Esophagus squamous epithelium (tissue), 4 donors: ENCODE measurements around the gene FLCN.

ENCODE experiments used
- POLR2A ChIP-seq, 4 donors: fragments of 450-650 bp; IDR thresholded peaks; one replicate each; pipeline ENCODE4 v1.6.1; 2017; ENCODE audit warnings: antibody characterized with exemption in 4 of 4, mild to moderate bottlenecking in 4 of 4, moderate library complexity in 3 of 4
- TF ChIP-seq, protein P1 (sequence below), 6 experiments: fragments of 450-650 bp in 4 of 6; fragments of 200-600 bp in 2 of 6; sonication (generic) in 2 of 6; IDR thresholded peaks; one replicate each; pipeline ENCODE4 v1.5.1; 2016 to 2019; ENCODE audit warnings: antibody characterized with exemption in 6 of 6, mild to moderate bottlenecking in 4 of 6, moderate library complexity in 4 of 6

DNA sequence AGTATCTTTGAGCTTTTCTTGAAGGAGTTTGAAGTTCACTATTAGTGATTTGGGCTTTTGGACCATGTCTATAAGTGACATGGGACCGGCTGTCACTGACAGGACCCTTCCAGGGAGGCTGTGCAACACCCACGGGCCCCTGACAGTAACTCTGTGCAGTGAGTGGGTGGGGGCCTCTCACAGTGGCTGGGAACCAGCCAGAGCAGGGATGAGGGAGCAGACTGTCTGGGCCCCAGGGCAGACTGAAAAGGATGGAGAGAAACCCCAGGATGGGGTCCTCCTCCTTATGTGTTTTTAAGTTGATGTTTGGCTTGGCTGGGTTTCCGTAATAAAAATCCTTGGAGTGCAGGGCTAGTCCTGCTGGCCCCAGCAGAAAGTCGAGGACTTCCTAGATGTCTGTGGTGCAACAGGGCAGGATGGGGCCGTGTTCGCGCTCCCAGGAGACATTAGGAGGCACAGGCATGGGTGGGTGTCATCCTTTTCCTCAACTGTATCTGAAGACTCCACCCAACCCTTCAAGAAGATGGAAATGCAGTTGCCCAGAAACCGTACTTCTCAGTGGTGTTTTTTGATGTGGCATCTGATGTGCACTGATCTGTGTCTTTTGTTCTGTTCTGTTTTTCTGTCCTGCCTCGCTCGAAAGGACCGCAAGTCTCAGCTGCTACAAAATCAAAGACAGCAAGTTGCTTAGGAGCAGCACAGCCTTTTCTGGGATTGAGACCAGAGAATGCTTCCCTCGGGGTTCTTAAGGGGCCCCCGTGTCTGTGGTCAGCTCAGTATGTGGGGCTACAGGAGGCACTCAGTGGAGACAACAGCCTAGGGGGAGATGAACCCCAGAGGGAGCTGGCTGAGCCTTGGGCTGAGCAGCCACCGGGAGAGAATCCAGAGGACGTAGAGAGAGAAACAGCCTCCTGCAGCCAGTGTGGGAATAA is 55.0 kb downstream of the FLCN start:
- TF ChIP-seq POLR2A (IDR thresholded peaks at IDR 0.05) = no peak
- TF ChIP-seq, protein P1, sequence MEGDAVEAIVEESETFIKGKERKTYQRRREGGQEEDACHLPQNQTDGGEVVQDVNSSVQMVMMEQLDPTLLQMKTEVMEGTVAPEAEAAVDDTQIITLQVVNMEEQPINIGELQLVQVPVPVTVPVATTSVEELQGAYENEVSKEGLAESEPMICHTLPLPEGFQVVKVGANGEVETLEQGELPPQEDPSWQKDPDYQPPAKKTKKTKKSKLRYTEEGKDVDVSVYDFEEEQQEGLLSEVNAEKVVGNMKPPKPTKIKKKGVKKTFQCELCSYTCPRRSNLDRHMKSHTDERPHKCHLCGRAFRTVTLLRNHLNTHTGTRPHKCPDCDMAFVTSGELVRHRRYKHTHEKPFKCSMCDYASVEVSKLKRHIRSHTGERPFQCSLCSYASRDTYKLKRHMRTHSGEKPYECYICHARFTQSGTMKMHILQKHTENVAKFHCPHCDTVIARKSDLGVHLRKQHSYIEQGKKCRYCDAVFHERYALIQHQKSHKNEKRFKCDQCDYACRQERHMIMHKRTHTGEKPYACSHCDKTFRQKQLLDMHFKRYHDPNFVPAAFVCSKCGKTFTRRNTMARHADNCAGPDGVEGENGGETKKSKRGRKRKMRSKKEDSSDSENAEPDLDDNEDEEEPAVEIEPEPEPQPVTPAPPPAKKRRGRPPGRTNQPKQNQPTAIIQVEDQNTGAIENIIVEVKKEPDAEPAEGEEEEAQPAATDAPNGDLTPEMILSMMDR (IDR thresholded peaks at IDR 0.05) = no peak
